OCI-LY3 (cell line): ENCODE results near the gene VENTX.

Experiments used
- H2AFZ ChIP-seq: fragments of 200-600, 300-600 bp; shearing (Covaris generic); 2 replicates; pipeline ENCODE4 v1.6.0; 2014; ENCODE audit warnings: antibody characterized with exemption, low read depth, low read length
- H3K27ac ChIP-seq: fragments of 200-600, 300-600 bp; sonication (generic); 2 replicates; pipeline ENCODE4 v1.5.1; 2014; ENCODE audit warnings: mild to moderate bottlenecking, low read length, moderate library complexity, mixed read lengths
- H3K27me3 ChIP-seq: fragments of 200-600, 300-600 bp; sonication (generic); 2 replicates; pipeline ENCODE4 v1.6.1; 2014; ENCODE audit warnings: low read depth, low read length, mixed read lengths
- H3K36me3 ChIP-seq: fragments of 200-600, 300-600 bp; sonication (generic); replicated peaks from 2 replicates; pipeline ENCODE3; 2014; ENCODE audit warnings: low read depth, low read length, mixed read lengths
- H3K4me1 ChIP-seq: fragments of 300-600, 200-600 bp; sonication (generic); 2 replicates; pipeline ENCODE4 v1.6.1; 2014; ENCODE audit warnings: low read length, mixed read lengths
- H3K4me2 ChIP-seq: fragments of 200-600, 300-600 bp; sonication (generic); 2 replicates; pipeline ENCODE4 v1.6.1; 2014; ENCODE audit warnings: low read length, mixed read lengths
- H3K4me3 ChIP-seq: fragments of 300-600, 200-600 bp; sonication (generic); 2 replicates; pipeline ENCODE4 v1.5.1; 2014; ENCODE audit warnings: antibody characterized with exemption, mild to moderate bottlenecking, low read length, moderate library complexity
- H3K79me2 ChIP-seq: fragments of 300-600, 200-600 bp; shearing (Covaris generic); 2 replicates; pipeline ENCODE4 v1.6.1; 2014; ENCODE audit warnings: mild to moderate bottlenecking, low read length, mixed read lengths
- H3K9ac ChIP-seq: fragments of 300-600, 200-600 bp; shearing (Covaris generic); 2 replicates; pipeline ENCODE4 v1.6.0; 2014; ENCODE audit warnings: mild to moderate bottlenecking, low read length, moderate library complexity
- H3K9me3 ChIP-seq: fragments of 200-600, 300-600 bp; shearing (Covaris generic); 2 replicates; pipeline ENCODE4 v1.6.1; 2014; ENCODE audit warnings: low read length, mixed read lengths; ENCODE audit not compliant: insufficient read depth
- H4K20me1 ChIP-seq: fragments of 200-600, 300-600 bp; sonication (generic); 2 replicates; pipeline ENCODE4 v1.6.1; 2016; ENCODE audit warnings: low read length, mixed read lengths; ENCODE audit not compliant: insufficient read depth
- EZH2phosphoT487 ChIP-seq: fragments of 200-600 bp; shearing (Covaris generic); IDR thresholded peaks from 2 replicates; pipeline ENCODE4 v1.6.1; 2018; ENCODE audit warnings: antibody characterized with exemption, mixed run types, low read depth
- TF ChIP-seq, protein P1 (sequence below): fragments of 200-600, 300-600 bp; sonication (generic); IDR thresholded peaks from 2 replicates; pipeline ENCODE4 v1.5.1; 2014; ENCODE audit warnings: antibody characterized with exemption, low read length, low read depth

Gene VENTX

DNA sequence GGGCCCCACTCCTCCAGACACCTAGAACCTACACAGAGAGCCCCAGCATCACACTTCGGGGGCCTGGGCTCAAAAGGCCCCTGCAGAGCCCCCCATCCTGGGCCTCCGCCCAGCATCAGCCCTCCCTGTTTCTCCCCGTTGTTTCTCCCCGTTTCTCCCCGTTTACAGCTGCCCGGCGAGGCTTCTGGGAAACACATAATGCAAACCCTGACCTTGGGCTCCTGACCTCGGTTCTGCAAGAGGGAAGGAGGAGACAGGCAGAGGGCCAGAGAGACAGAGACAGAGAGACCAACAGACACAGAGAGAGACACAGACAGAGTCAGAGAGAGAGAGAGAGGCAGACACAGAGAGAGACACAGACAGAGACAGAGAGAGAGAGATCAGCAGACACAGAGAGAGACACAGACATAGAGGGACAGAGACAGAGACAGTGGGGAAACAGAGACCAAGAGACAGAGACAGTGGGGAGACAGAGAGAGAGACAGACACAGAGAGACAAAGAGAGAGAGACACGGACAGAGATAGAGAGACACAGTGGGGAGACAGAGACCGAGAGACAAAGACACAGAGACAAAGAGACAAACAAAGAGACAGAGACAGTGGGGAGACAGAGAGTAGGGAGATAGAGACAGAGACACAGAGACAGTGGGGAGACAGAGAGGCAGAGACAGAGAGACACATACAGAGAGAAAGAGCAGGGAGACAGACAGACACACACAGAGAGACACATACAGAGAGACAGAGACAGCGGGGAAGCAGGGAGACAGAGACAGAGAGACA is 12.5 kb downstream of the VENTX start:
- Histone ChIP-seq H3K4me2 (no peak overlapping the region), H3K79me2 (no peaks in the 10 kb centered on the region), H3K9ac (no peak overlapping the region), H4K20me1 (no peaks in the 10 kb centered on the region), H3K27me3 (peaks cover 5% of the 10 kb centered on the region; the same call in 1 of the 2 replicates), H3K27ac (no peak overlapping the region), H3K36me3 (no peaks in the 10 kb centered on the region), H3K4me1 (no peaks in the 10 kb centered on the region), H3K4me3 (no peak overlapping the region), H3K9me3 (no peaks in the 10 kb centered on the region), H2AFZ (no peak overlapping the region)
- TF ChIP-seq EZH2phosphoT487: no peak
- TF ChIP-seq, protein P1, sequence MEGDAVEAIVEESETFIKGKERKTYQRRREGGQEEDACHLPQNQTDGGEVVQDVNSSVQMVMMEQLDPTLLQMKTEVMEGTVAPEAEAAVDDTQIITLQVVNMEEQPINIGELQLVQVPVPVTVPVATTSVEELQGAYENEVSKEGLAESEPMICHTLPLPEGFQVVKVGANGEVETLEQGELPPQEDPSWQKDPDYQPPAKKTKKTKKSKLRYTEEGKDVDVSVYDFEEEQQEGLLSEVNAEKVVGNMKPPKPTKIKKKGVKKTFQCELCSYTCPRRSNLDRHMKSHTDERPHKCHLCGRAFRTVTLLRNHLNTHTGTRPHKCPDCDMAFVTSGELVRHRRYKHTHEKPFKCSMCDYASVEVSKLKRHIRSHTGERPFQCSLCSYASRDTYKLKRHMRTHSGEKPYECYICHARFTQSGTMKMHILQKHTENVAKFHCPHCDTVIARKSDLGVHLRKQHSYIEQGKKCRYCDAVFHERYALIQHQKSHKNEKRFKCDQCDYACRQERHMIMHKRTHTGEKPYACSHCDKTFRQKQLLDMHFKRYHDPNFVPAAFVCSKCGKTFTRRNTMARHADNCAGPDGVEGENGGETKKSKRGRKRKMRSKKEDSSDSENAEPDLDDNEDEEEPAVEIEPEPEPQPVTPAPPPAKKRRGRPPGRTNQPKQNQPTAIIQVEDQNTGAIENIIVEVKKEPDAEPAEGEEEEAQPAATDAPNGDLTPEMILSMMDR: no peak

DNA sequence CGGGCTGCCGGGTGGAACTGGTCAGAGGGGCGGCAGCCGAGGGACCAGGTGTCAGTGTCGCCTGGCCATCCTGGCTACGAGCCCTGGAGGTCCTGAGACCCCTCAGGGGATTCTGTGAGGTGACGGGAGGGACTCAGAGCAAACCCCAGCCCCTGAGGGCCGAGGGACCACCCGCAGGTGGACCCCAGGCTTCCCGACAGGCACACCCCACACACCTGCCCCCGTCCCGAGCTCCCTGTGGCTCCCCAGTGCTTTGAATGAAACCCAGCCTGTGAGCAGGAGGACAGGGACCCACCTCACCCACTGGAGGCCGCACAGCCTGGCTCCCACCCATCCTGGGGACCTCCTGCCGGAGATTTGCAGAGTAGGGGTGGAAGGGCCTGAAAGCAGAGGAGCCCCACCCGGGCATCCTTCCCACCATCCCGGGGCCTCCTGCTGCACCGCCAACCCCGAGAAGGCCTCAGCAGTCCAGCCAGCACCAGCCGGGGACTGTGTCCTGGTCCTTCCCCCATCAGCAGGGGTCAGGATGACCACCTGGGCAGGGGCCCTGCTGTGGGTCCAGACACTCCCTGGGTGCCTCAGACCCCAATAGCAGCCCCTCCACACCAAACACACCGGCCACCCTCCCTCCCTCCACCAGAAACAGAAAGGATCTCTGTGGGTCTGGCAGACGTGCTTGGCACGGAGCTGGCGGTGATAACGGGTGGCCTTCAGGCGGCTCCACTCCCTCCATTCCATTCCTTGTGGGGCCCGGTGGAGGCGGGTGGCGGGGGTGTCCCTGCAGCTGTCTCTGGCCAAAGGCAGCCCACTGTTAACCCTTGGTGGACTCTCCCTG is 13.9 kb downstream of the VENTX start:
- H3K79me2 ChIP-seq: no peaks in the 10 kb centered on the region
- no peak overlapping the region for H3K4me3 ChIP-seq
- no peak overlapping the region for H3K27ac ChIP-seq
- no peaks in the 10 kb centered on the region for H3K36me3 ChIP-seq
- no peak overlapping the region for H2AFZ ChIP-seq
- peaks cover 5% of the 10 kb centered on the region; the same call in 1 of the 2 replicates for H3K27me3 ChIP-seq
- H3K9me3 ChIP-seq: no peaks in the 10 kb centered on the region
- H3K9ac ChIP-seq: no peak overlapping the region
- no peaks in the 10 kb centered on the region for H3K4me1 ChIP-seq
- no peaks in the 10 kb centered on the region for H4K20me1 ChIP-seq
- no peak overlapping the region for H3K4me2 ChIP-seq
- TF ChIP-seq, protein P1: no peak
- no peak for TF ChIP-seq EZH2phosphoT487

DNA sequence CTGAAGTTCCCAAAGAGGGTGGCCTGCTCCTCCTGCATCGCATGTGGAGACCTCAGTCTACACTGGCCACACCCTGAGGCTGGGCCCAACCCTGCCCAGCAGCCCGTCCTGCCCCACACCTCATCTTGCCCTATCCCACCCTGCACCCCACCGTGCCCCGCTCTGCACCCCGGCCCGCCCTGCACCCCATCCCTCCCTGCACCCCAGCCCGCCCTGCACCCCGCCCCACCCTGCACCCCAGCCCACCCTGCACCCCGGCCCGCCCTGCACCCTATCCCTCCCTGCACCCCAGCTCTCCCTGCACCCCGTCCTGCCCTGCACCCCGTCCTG is 14.5 kb downstream of the VENTX start:
- Histone ChIP-seq H3K4me3 (no peak overlapping the region), H3K9ac (no peak overlapping the region), H2AFZ (no peak overlapping the region), H3K9me3 (no peaks in the 10 kb centered on the region), H3K27ac (no peak overlapping the region), H3K4me1 (peaks cover 3% of the 10 kb centered on the region), H3K36me3 (no peaks in the 10 kb centered on the region), H4K20me1 (no peaks in the 10 kb centered on the region), H3K79me2 (no peaks in the 10 kb centered on the region), H3K27me3 (peaks cover 5% of the 10 kb centered on the region; the same call in 1 of the 2 replicates), H3K4me2 (no peak overlapping the region)
- TF ChIP-seq, protein P1: no peak
- TF ChIP-seq EZH2phosphoT487: no peak

DNA sequence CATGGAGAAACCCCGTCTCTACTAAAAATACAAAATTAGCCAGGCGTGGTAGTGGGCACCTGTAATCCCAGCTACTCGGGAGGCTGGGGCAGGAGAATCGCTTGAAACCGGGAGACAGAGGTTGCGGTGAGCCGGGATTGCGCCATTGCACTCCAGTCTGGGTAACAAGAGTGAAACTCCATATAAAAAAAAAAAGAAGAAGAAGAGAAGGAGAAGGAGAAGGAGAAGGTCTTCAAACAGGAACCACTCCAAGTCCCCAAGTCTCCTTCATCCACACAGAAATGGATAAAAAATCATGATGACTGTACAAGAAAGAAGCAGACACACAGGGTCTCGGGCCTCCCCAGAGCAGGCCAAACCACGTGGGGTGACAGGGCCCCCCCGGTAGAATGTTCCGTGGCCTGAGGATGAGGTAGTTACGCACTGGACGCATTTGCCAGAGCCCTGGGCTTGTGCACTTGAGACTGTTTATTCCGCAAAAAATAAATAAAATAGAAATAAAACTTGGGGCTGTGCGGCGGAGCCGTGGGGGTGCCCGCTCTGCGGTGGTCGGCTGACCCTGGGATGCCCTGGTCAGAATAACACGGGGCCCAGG is 15.8 kb downstream of the VENTX start:
- Histone ChIP-seq H3K4me2 (no peak overlapping the region), H2AFZ (no peak overlapping the region), H4K20me1 (no peaks in the 10 kb centered on the region), H3K9ac (no peak overlapping the region), H3K27ac (no peak overlapping the region), H3K4me1 (peaks cover 16% of the 10 kb centered on the region), H3K27me3 (peaks cover 5% of the 10 kb centered on the region; the same call in 1 of the 2 replicates), H3K79me2 (no peaks in the 10 kb centered on the region), H3K36me3 (no peaks in the 10 kb centered on the region), H3K9me3 (no peaks in the 10 kb centered on the region), H3K4me3 (no peak overlapping the region)
- no peak for TF ChIP-seq EZH2phosphoT487
- TF ChIP-seq, protein P1: no peak
